H1 (cell line): ENCODE results near the gene LINGO4. TPM values are rescaled to one million over a fixed set of nuclear protein-coding genes. Genes with fewer than 3 reads are reported as not detected.

Experiments used
- CBX5 ChIP-seq: fragments of 300-800, 300-1000 bp; sonication (generic); IDR thresholded peaks from 2 replicates; pipeline ENCODE4 v1.7.1; 2016; ENCODE audit warnings: antibody characterized with exemption, low read length, low read depth
- CHD7 ChIP-seq: fragments of 300-600 bp; sonication (generic); IDR thresholded peaks from 2 replicates; pipeline ENCODE4 v1.7.1; 2012; ENCODE audit warnings: low read length, moderate library complexity, mild to moderate bottlenecking, inconsistent platforms; ENCODE audit not compliant: insufficient replicate concordance
- CTCF ChIP-seq, 3 experiments: IDR thresholded peaks; 1 replicate in 2 of 3; 2 replicates in 1 of 3; pipeline versions ENCODE4 v1.5.1 to v1.6.1; 2011; ENCODE audit warnings: low read length in 3 of 3, mild to moderate bottlenecking in 3 of 3, inconsistent platforms in 2 of 3, low read depth in 1 of 3, moderate library complexity in 1 of 3; ENCODE audit not compliant: insufficient read depth in 1 of 3; ENCODE audit errors: control extremely low read depth in 1 of 3
- FOSL1 ChIP-seq: IDR thresholded peaks from 2 replicates; pipeline ENCODE4 v1.6.1; 2011; ENCODE audit warnings: mild to moderate bottlenecking, low read depth, low read length, moderate library complexity; ENCODE audit not compliant: insufficient read depth
- NRF1 ChIP-seq: IDR thresholded peaks from 2 replicates; pipeline ENCODE4 v1.6.1; 2011; ENCODE audit warnings: mild to moderate bottlenecking, low read depth, low read length, improper control_type of control experiment
- POLR2AphosphoS5 ChIP-seq: IDR thresholded peaks from 2 replicates; pipeline ENCODE4 v1.6.1; 2011; ENCODE audit warnings: low read depth, low read length
- RNF2 ChIP-seq: fragments of 200-900, 300-1000 bp; sonication (generic); IDR thresholded peaks from 2 replicates; pipeline ENCODE4 v1.7.1; 2016; ENCODE audit warnings: borderline replicate concordance, low read depth, mild to moderate bottlenecking, antibody characterized with exemption, low read length; ENCODE audit not compliant: poor library complexity, severe bottlenecking; ENCODE audit errors: missing control alignments
- SAP30 ChIP-seq: fragments of 300-600 bp; sonication (generic); IDR thresholded peaks from 2 replicates; pipeline ENCODE4 v1.7.1; 2012; ENCODE audit warnings: low read length, moderate library complexity, mild to moderate bottlenecking, inconsistent platforms; ENCODE audit not compliant: insufficient read depth, insufficient replicate concordance
- SP1 ChIP-seq: IDR thresholded peaks from 2 replicates; pipeline ENCODE4 v1.6.1; 2011; ENCODE audit warnings: low read depth, low read length
- polyA plus RNA-seq, 7 experiments: library from polyadenylated mRNA; depleted of rRNA in 3 of 7; stranded (reverse) in 5 of 7; unstranded in 2 of 7; fragments of >200 nt in 5 of 7; fragments of 200-250 nt in 2 of 7; gene quantifications; 1 replicate in 5 of 7; 2 replicates in 1 of 7; 4 replicates in 1 of 7; pipeline versions ENCODE4 v1.2.1 to v1.2.3, GENCODE V29; 2011 to 2013; ENCODE audit warnings: missing spikeins in 2 of 7, mixed read lengths in 2 of 7
- total RNA-seq: library from RNA; stranded (reverse); fragmentation: NEBNext Ultra II Directional; extraction: Animal tissue kit (Norgen Biotek cat#: 25700); gene quantifications from 2 replicates; pipeline ENCODE4 v1.2.1, GENCODE V29; 2021

Gene LINGO4
- total and polyA plus RNA-seq, 2 of the 8 experiments (the other 6 are each of a cell fraction or from before 2014, with no cell fraction given), result 0.03 TPM; not detected in 1

DNA sequence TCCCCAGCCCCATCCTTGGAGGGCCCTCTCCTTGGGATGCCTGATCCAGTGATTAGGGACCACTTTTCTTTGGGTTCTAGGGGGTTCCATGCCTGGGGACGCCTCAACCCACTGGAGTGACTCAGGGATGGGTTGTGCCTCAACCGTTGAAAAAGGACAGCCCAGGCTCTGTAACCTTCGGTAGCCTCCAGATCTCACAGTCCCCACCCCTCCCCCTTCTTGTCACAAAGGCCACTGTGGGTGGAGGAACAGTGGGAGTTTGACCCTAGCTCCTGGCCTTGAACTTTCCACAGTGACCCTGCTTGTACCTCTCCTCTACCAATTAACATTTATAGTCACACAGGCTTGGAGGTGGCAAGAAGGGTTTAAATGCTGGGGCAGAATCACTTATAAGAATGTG lies 29.0 kb upstream of the LINGO4 start (continued):
- TF ChIP-seq CHD7 (no peak), POLR2AphosphoS5 (no peak), SP1 (no peak), CTCF (IDR thresholded peaks at IDR 0.05; ENCODE audit: control extremely low read depth in 1 of 3, insufficient read depth in 1 of 3, low read depth in 1 of 3, low read length in 3 of 3) (no peak), NRF1 (no peak), SAP30 (no peak), CBX5 (no peak), RNF2 (no peak), FOSL1 (no peak)
